ENCODE results near the gene ANKFY1. TPM values are rescaled to one million over a fixed set of nuclear protein-coding genes. Genes with fewer than 3 reads are reported as not detected.

The ANKFY1 gene
- total RNA-seq, 1 experiment from 2014 or later: 38.9 TPM

GRCh38 chr17:4287710-4288109 lies 23.9 kb upstream of the ANKFY1 start:
- TF ChIP-seq ZBTB33 (IDR thresholded peaks at IDR 0.05; ENCODE audit: extremely low read depth, insufficient replicate concordance, low read length) (no peak), SP1 (IDR thresholded peaks at IDR 0.05; ENCODE audit: low read depth) (no peak), ATF3 (IDR thresholded peaks at IDR 0.05) (no peak), EZH2 (IDR thresholded peaks at IDR 0.05) (no peak), YY1 (IDR thresholded peaks at IDR 0.05; ENCODE audit: extremely low read depth, insufficient replicate concordance, low read depth, low read length) (no peak), TCF7L2 (IDR thresholded peaks at IDR 0.05; ENCODE audit: borderline replicate concordance, extremely low read depth, insufficient read depth, insufficient read length) (no peak), CTCF (IDR thresholded peaks at IDR 0.05 in 2 of 3, conservative IDR thresholded peaks at IDR 0.05 in 1 of 3; ENCODE audit: borderline replicate concordance in 1 of 3, insufficient read depth in 1 of 3, low read depth in 2 of 3, low read length in 2 of 3) (no peak), RAD21 (IDR thresholded peaks at IDR 0.05; ENCODE audit: low read depth) (no peak)
- H3K4me3 ChIP-seq (replicated peaks in 1 of 2; ENCODE audit: low read depth in 1 of 2, low read length in 2 of 2): no peak overlapping the region
- no peaks in the 10 kb centered on the region for H3K4me1 ChIP-seq (ENCODE audit: control insufficient read depth in 1 of 2, insufficient read depth in 2 of 2, low read length in 2 of 2)
- ChIA-PET POLR2A (no interaction called here), RAD21 (ENCODE audit: low non-redundant PET in 1 of 2, low total read pairs in 2 of 2, uncharacterized antibody in 2 of 2, unreplicated experiment in 2 of 2) (no interaction called here), CTCF (interaction anchor here (1.4 kb wide), 1 partner anchor 17 kb away, joined by 3 read pairs; no protein-coding TSS in a partner anchor)
- H3K27me3 ChIP-seq (ENCODE audit: insufficient read depth, low read length): no peaks in the 10 kb centered on the region
- no peaks in the 10 kb centered on the region for H3K9me3 ChIP-seq (ENCODE audit: control insufficient read depth in 1 of 2, insufficient read depth in 1 of 2, low read depth in 1 of 2, low read length in 2 of 2)
- H4K20me1 ChIP-seq (ENCODE audit: insufficient read depth): 0 out of 2 replicates have a peak, but pooled peaks cover 3% of the 10 kb centered on the region
- BruUV-seq (replicated peaks): no TSS peak
- no peak overlapping the region for H3K9ac ChIP-seq (ENCODE audit: low read length)
- DNase-seq (ENCODE audit: low read depth, low spot score): no peak
- H3K79me2 ChIP-seq (ENCODE audit: insufficient read depth, low read length): peaks cover 19% of the 10 kb centered on the region
- ATAC-seq: no peak
- no peaks in the 10 kb centered on the region for H3K9me2 ChIP-seq (ENCODE audit: insufficient read depth)
- H3K27ac ChIP-seq (ENCODE audit: low read depth, low read length): no peak overlapping the region
- intact Hi-C loops (cut with micrococcal nuclease): no loop called here
- H3K4me2 ChIP-seq (ENCODE audit: low read length): no peak overlapping the region
- H3K36me3 ChIP-seq (ENCODE audit: control insufficient read depth in 1 of 2, insufficient read depth in 2 of 2, low read length in 2 of 2): peaks cover 3 to 8% of the 10 kb centered on the region in 2 experiments; a peak in 2 of 4 replicates
- H2AFZ ChIP-seq (ENCODE audit: low read depth, low read length, poor library complexity, severe bottlenecking): no peak overlapping the region

Measured in HCT116 (cell line).